ENCODE results near the gene DDX59.

DNA sequence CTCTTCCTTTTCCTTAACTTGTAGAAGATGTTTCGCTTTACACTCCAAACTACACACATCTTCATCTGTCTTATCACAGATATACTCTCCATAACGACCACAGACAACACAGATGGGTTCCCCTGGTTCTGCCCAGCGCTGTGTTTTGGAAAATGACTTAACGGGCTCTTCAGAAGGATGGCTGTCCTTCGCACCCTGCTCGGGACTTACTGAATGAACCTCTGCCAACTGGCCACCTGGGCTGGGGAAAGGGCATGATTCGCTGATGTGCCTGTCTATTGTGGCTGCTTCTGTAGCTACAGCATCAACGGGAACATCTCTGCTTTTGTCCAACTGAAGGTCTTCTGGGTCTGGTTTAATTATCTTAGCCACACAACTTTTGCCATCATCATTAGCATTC lies 3.4 kb downstream of the DDX59 start:
- TF ChIP-seq POLR2AphosphoS5 (IDR thresholded peaks at IDR 0.05; ENCODE audit: low read depth, low read length) (no peak), TAF1 (IDR thresholded peaks at IDR 0.05; ENCODE audit: borderline replicate concordance, insufficient read depth, low read length) (no peak), SIN3A (IDR thresholded peaks at IDR 0.05; ENCODE audit: borderline replicate concordance, insufficient read depth, low read length) (no peak), FOXP2 (optimal IDR thresholded peaks at IDR 0.05; ENCODE audit: borderline replicate concordance, extremely low read depth, extremely low read length, insufficient read depth) (no peak), REST (IDR thresholded peaks at IDR 0.05; ENCODE audit: insufficient read depth in 1 of 2, low read depth in 2 of 2, low read length in 2 of 2) (no peak)

Data from PFSK-1 (cell line).